Measurements from ENCODE around the gene R3HDML. TPM values are rescaled to one million over a fixed set of nuclear protein-coding genes. Genes with fewer than 3 reads are reported as not detected.
A peak's percentile ranks its signal among the peaks of the same experiment; 100 is the strongest.

The R3HDML gene
- total and polyA plus RNA-seq, 9 of the 15 experiments (the other 6 are each of a cell fraction or from before 2014, with no cell fraction given), result not detected

GRCh38 chr20:44394702-44395460 is 58.0 kb downstream of the R3HDML start (continued):
- no peak for TF ChIP-seq CTCF (IDR thresholded peaks at IDR 0.05 in 2 of 3, conservative IDR thresholded peaks at IDR 0.05 in 1 of 3; ENCODE audit: insufficient read depth in 2 of 3, low read depth in 1 of 3, low read length in 3 of 3)
- TF ChIP-seq MXD1 (CRISPR knock-in tag; IDR thresholded peaks at IDR 0.05; ENCODE audit: borderline replicate concordance, poor library complexity, severe bottlenecking), result no peak
- no peak for TF ChIP-seq ZNF24 (IDR thresholded peaks at IDR 0.05)
- peak; percentile 16; the same call in 1 of the 2 replicates for TF ChIP-seq ESRRA (IDR thresholded peaks at IDR 0.05; ENCODE audit: borderline replicate concordance, low read depth)
- peak; percentile 63; the same call in 1 of the 2 replicates for TF ChIP-seq C11orf30 (IDR thresholded peaks at IDR 0.05; ENCODE audit: low read depth)
- no peak for TF ChIP-seq ZNF253 (CRISPR knock-in tag; conservative IDR thresholded peaks at IDR 0.05)
- TF ChIP-seq COPS2 (conservative IDR thresholded peaks at IDR 0.05), result no peak
- no peak for TF ChIP-seq TSC22D4 (tag; IDR thresholded peaks at IDR 0.05)
- TF ChIP-seq GATAD2B (IDR thresholded peaks at IDR 0.05; ENCODE audit: borderline replicate concordance), result no peak
- no peak for TF ChIP-seq TAF7 (tag; IDR thresholded peaks at IDR 0.05)
- no peak for TF ChIP-seq EWSR1 (IDR thresholded peaks at IDR 0.05; ENCODE audit: borderline replicate concordance, low read depth, partially characterized antibody)
- peak; percentile 47; the same call in 1 of the 2 replicates for TF ChIP-seq MAFK (IDR thresholded peaks at IDR 0.05; ENCODE audit: low read length)
- TF ChIP-seq NR2C2 (CRISPR knock-in tag; IDR thresholded peaks at IDR 0.05), result no peak
- TF ChIP-seq NR2C2 (tag; IDR thresholded peaks at IDR 0.05), result no peak
- 0 out of 2 replicates have a peak, but pooled peaks have one; percentile 33 for TF ChIP-seq SOX6 (IDR thresholded peaks at IDR 0.05)
- 0 out of 6 replicates have a peak, but pooled peaks of 1 of the 3 experiments have one; percentile 40 for TF ChIP-seq ZBTB11 (CRISPR knock-in tag; IDR thresholded peaks at IDR 0.05)
- no peak for TF ChIP-seq SRSF9 (IDR thresholded peaks at IDR 0.05; ENCODE audit: borderline replicate concordance, low read depth, low read length)
- TF ChIP-seq MEF2D (tag; conservative IDR thresholded peaks at IDR 0.05; ENCODE audit: low read depth), result no peak
- TF ChIP-seq CEBPG (CRISPR knock-in tag; IDR thresholded peaks at IDR 0.05), result no peak
- TF ChIP-seq CEBPG (tag; conservative IDR thresholded peaks at IDR 0.05 in 1 of 2, IDR thresholded peaks at IDR 0.05 in 1 of 2), result peak in 1 of 2 experiments; percentile 77; a peak in 2 of 4 replicates
- no peak for TF ChIP-seq THRAP3 (IDR thresholded peaks at IDR 0.05; ENCODE audit: borderline replicate concordance)
- TF ChIP-seq ZNF41 (CRISPR knock-in tag; conservative IDR thresholded peaks at IDR 0.05), result no peak

All from K562 (cell line).